ENCODE results near the gene THOC6.

DNA sequence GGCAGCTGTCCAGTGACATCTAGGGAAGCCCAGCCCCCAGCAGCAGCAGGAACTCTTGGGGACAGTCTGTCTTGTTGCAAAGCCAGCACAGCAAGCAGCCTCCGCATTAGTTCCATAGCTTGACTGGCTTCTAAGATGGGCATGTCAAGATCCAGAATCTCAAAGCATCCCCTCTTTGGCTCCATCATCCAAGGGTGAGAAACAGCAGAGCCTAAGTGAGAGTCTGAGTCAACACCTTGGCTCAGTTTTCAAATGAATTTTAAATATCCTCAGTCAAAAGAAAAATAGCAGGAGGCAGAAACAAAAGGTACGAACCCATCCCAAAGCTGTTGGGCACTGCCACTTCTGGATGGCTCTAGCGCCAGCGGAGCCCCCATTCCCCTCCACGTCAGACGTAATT, 8.9 kb upstream of the THOC6 start:
- TF ChIP-seq, protein P1, sequence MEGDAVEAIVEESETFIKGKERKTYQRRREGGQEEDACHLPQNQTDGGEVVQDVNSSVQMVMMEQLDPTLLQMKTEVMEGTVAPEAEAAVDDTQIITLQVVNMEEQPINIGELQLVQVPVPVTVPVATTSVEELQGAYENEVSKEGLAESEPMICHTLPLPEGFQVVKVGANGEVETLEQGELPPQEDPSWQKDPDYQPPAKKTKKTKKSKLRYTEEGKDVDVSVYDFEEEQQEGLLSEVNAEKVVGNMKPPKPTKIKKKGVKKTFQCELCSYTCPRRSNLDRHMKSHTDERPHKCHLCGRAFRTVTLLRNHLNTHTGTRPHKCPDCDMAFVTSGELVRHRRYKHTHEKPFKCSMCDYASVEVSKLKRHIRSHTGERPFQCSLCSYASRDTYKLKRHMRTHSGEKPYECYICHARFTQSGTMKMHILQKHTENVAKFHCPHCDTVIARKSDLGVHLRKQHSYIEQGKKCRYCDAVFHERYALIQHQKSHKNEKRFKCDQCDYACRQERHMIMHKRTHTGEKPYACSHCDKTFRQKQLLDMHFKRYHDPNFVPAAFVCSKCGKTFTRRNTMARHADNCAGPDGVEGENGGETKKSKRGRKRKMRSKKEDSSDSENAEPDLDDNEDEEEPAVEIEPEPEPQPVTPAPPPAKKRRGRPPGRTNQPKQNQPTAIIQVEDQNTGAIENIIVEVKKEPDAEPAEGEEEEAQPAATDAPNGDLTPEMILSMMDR (IDR thresholded peaks at IDR 0.05), result no peak
- no peak for TF ChIP-seq POLR2A (IDR thresholded peaks at IDR 0.05)
